ENCODE data around the gene NKAIN4.
"Not testable (repeated sequence)": the region's sequence is repeated elsewhere in the genome, so short reads cannot be mapped to it uniquely, and the experiment has no call there.

NKAIN4 gene

GRCh38 chr20:63255931-63256704 lies 1.9 kb upstream of the NKAIN4 start:
- Histone ChIP-seq H3K36me3 (ENCODE audit: control insufficient read depth, insufficient read depth, low read length) (peaks cover 3% of the 10 kb centered on the region; the same call in 1 of the 2 replicates), H3K4me1 (ENCODE audit: control insufficient read depth, insufficient read depth, low read length) (no peaks in the 10 kb centered on the region), H3K27me3 (ENCODE audit: control insufficient read depth, insufficient read depth, low read length) (peaks cover 2% of the 10 kb centered on the region; the same call in 1 of the 2 replicates), H3K27ac (ENCODE audit: low read length) (no peak overlapping the region), H3K9me3 (ENCODE audit: control insufficient read depth, insufficient read depth, low read length) (no peaks in the 10 kb centered on the region), H3K4me3 (ENCODE audit: low read length) (no peak overlapping the region)
- no CpG with 5 or more reads among the region's 31 CpGs for WGBS (ENCODE audit: insufficient coverage, insufficient read length)
- DNase-seq (ENCODE audit: low read depth, low spot score), result no peak

- DNase-seq (ENCODE audit: low read depth, low spot score), result no peak
- no CpG with 5 or more reads among the region's 56 CpGs for WGBS (ENCODE audit: insufficient coverage, insufficient read length)
- H3K4me3 ChIP-seq (ENCODE audit: low read length), result peak overlapping the region; percentile 28; the same call in 1 of the 2 replicates
- H3K4me1 ChIP-seq (ENCODE audit: control insufficient read depth, insufficient read depth, low read length), result no peaks in the 10 kb centered on the region
- H3K36me3 ChIP-seq (ENCODE audit: control insufficient read depth, insufficient read depth, low read length), result no peaks in the 10 kb centered on the region
- no peak overlapping the region for H3K27ac ChIP-seq (ENCODE audit: low read length)
- H3K27me3 ChIP-seq (ENCODE audit: control insufficient read depth, insufficient read depth, low read length), result peaks cover 2% of the 10 kb centered on the region; the same call in 1 of the 2 replicates
- no peaks in the 10 kb centered on the region for H3K9me3 ChIP-seq (ENCODE audit: control insufficient read depth, insufficient read depth, low read length)
Observed at GRCh38 chr20:63254606-63255384, 532 bp upstream of the NKAIN4 start.

- Histone ChIP-seq H3K4me3 (ENCODE audit: low read length) (peak overlapping the region; percentile 28; the same call in 1 of the 2 replicates), H3K27me3 (ENCODE audit: control insufficient read depth, insufficient read depth, low read length) (peaks cover 2% of the 10 kb centered on the region; the same call in 1 of the 2 replicates), H3K27ac (ENCODE audit: low read length) (no peak overlapping the region), H3K36me3 (ENCODE audit: control insufficient read depth, insufficient read depth, low read length) (no peaks in the 10 kb centered on the region), H3K4me1 (ENCODE audit: control insufficient read depth, insufficient read depth, low read length) (no peaks in the 10 kb centered on the region), H3K9me3 (ENCODE audit: control insufficient read depth, insufficient read depth, low read length) (no peaks in the 10 kb centered on the region)
- no peak for DNase-seq (ENCODE audit: low read depth, low spot score)
- no CpG with 5 or more reads among the region's 89 CpGs for WGBS (ENCODE audit: insufficient coverage, insufficient read length)
Observed at GRCh38 chr20:63253438-63254231, 628 bp downstream of the NKAIN4 start.

- no peaks in the 10 kb centered on the region for H3K9me3 ChIP-seq (ENCODE audit: control insufficient read depth, insufficient read depth, low read length)
- H3K36me3 ChIP-seq (ENCODE audit: control insufficient read depth, insufficient read depth, low read length), result no peaks in the 10 kb centered on the region
- WGBS (ENCODE audit: insufficient coverage, insufficient read length), result no CpG with 5 or more reads among the region's 16 CpGs
- peak overlapping the region; percentile 11; the same call in 1 of the 2 replicates for H3K4me3 ChIP-seq (ENCODE audit: low read length)
- no peak overlapping the region for H3K27ac ChIP-seq (ENCODE audit: low read length)
- H3K27me3 ChIP-seq (ENCODE audit: control insufficient read depth, insufficient read depth, low read length), result peaks cover 2% of the 10 kb centered on the region; the same call in 1 of the 2 replicates
- no peaks in the 10 kb centered on the region for H3K4me1 ChIP-seq (ENCODE audit: control insufficient read depth, insufficient read depth, low read length)
- DNase-seq (ENCODE audit: low read depth, low spot score), result no peak
Observed at GRCh38 chr20:63253065-63253437, 1.2 kb downstream of the NKAIN4 start.

- no peak overlapping the region for H3K27ac ChIP-seq (ENCODE audit: low read length)
- H3K9me3 ChIP-seq (ENCODE audit: control insufficient read depth, insufficient read depth, low read length), result no peaks in the 10 kb centered on the region
- H3K4me1 ChIP-seq (ENCODE audit: control insufficient read depth, insufficient read depth, low read length), result peaks cover 4% of the 10 kb centered on the region; the same call in 1 of the 2 replicates
- no CpG with 5 or more reads among the region's 8 CpGs for WGBS (ENCODE audit: insufficient coverage, insufficient read length)
- no peak for DNase-seq (ENCODE audit: low read depth, low spot score)
- H3K27me3 ChIP-seq (ENCODE audit: control insufficient read depth, insufficient read depth, low read length), result peaks cover 2% of the 10 kb centered on the region; the same call in 1 of the 2 replicates
- no peaks in the 10 kb centered on the region for H3K36me3 ChIP-seq (ENCODE audit: control insufficient read depth, insufficient read depth, low read length)
- H3K4me3 ChIP-seq (ENCODE audit: low read length), result no peak overlapping the region
Observed at GRCh38 chr20:63252284-63252711, 2.0 kb downstream of the NKAIN4 start.

- not testable (repeated sequence) for H3K9me3 ChIP-seq (ENCODE audit: control insufficient read depth, insufficient read depth, low read length); H3K27me3 ChIP-seq (ENCODE audit: control insufficient read depth, insufficient read depth, low read length); H3K27ac ChIP-seq (ENCODE audit: low read length); DNase-seq (ENCODE audit: low read depth, low spot score); H3K4me3 ChIP-seq (ENCODE audit: low read length); H3K36me3 ChIP-seq (ENCODE audit: control insufficient read depth, insufficient read depth, low read length)
- peaks cover 11% of the 10 kb centered on the region for H3K4me1 ChIP-seq (ENCODE audit: control insufficient read depth, insufficient read depth, low read length)
- WGBS (ENCODE audit: insufficient coverage, insufficient read length), result no CpG with 5 or more reads among the region's 14 CpGs
Observed at GRCh38 chr20:63251350-63251749, 2.9 kb downstream of the NKAIN4 start.

GRCh38 chr20:63249891-63250290 lies 4.4 kb downstream of the NKAIN4 start:
- Histone ChIP-seq H3K27ac (ENCODE audit: low read length) (no peak overlapping the region), H3K9me3 (ENCODE audit: control insufficient read depth, insufficient read depth, low read length) (no peaks in the 10 kb centered on the region), H3K27me3 (ENCODE audit: control insufficient read depth, insufficient read depth, low read length) (peaks cover 2% of the 10 kb centered on the region; the same call in 1 of the 2 replicates), H3K4me1 (ENCODE audit: control insufficient read depth, insufficient read depth, low read length) (peaks cover 11% of the 10 kb centered on the region), H3K36me3 (ENCODE audit: control insufficient read depth, insufficient read depth, low read length) (no peaks in the 10 kb centered on the region), H3K4me3 (ENCODE audit: low read length) (no peak overlapping the region)
- no peak for DNase-seq (ENCODE audit: low read depth, low spot score)
- WGBS (ENCODE audit: insufficient coverage, insufficient read length), result no CpG with 5 or more reads among the region's 15 CpGs

- H3K27me3 ChIP-seq (ENCODE audit: control insufficient read depth, insufficient read depth, low read length), result peaks cover 2% of the 10 kb centered on the region; the same call in 1 of the 2 replicates
- H3K4me1 ChIP-seq (ENCODE audit: control insufficient read depth, insufficient read depth, low read length), result peaks cover 11% of the 10 kb centered on the region
- H3K36me3 ChIP-seq (ENCODE audit: control insufficient read depth, insufficient read depth, low read length), result no peaks in the 10 kb centered on the region
- no peak for DNase-seq (ENCODE audit: low read depth, low spot score)
- no peak overlapping the region for H3K27ac ChIP-seq (ENCODE audit: low read length)
- WGBS (ENCODE audit: insufficient coverage, insufficient read length), result no CpG with 5 or more reads among the region's 25 CpGs
- no peaks in the 10 kb centered on the region for H3K9me3 ChIP-seq (ENCODE audit: control insufficient read depth, insufficient read depth, low read length)
- no peak overlapping the region for H3K4me3 ChIP-seq (ENCODE audit: low read length)
Observed at GRCh38 chr20:63248835-63249591, 5.2 kb downstream of the NKAIN4 start.

- Histone ChIP-seq H3K27me3 (ENCODE audit: control insufficient read depth, insufficient read depth, low read length) (peaks cover 1% of the 10 kb centered on the region; the same call in 1 of the 2 replicates), H3K36me3 (ENCODE audit: control insufficient read depth, insufficient read depth, low read length) (no peaks in the 10 kb centered on the region), H3K27ac (ENCODE audit: low read length) (no peak overlapping the region), H3K4me3 (ENCODE audit: low read length) (no peak overlapping the region), H3K9me3 (ENCODE audit: control insufficient read depth, insufficient read depth, low read length) (no peaks in the 10 kb centered on the region), H3K4me1 (ENCODE audit: control insufficient read depth, insufficient read depth, low read length) (peaks cover 11% of the 10 kb centered on the region)
- no peak for DNase-seq (ENCODE audit: low read depth, low spot score)
- no CpG with 5 or more reads among the region's 24 CpGs for WGBS (ENCODE audit: insufficient coverage, insufficient read length)
Observed at GRCh38 chr20:63247671-63248228, 6.5 kb downstream of the NKAIN4 start.

Data from iPS DF 6.9 (cell line).